Smooth muscle cell of the brain vasculature (primary cell): Measurements from ENCODE around the gene APBB2.
"Not testable (repeated sequence)": the region's sequence is repeated elsewhere in the genome, so short reads cannot be mapped to it uniquely, and the experiment has no call there.

ENCODE experiments used
- DNase-seq: peaks from one replicate; pipeline ENCODE4 v3.0.0-alpha.2; 2012; ENCODE audit warnings: low read depth, low spot score

The APBB2 gene

GRCh38 chr4:40939856-40940255 lies 274.5 kb downstream of the APBB2 start:
- DNase-seq = no peak

DNA sequence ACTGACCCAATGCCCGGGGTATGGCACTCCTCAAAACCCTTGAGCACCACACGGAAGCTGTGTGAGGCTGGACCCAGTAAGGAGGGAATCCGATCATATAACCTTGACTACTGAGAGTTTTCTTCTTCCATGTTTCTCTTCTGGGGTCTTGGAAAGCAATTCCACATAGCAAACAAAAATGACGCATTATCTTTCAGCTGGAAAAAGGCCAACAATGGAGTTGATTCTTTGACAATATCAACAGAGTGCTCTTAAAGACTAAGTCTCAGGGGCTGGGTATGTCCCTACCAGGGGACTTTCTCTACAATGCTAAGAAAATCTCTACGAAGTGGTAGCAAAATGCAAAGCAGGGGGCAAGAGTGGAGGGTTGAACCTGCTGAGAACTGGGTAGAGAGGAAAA lies 276.0 kb downstream of the APBB2 start:
- no peak for DNase-seq

DNA sequence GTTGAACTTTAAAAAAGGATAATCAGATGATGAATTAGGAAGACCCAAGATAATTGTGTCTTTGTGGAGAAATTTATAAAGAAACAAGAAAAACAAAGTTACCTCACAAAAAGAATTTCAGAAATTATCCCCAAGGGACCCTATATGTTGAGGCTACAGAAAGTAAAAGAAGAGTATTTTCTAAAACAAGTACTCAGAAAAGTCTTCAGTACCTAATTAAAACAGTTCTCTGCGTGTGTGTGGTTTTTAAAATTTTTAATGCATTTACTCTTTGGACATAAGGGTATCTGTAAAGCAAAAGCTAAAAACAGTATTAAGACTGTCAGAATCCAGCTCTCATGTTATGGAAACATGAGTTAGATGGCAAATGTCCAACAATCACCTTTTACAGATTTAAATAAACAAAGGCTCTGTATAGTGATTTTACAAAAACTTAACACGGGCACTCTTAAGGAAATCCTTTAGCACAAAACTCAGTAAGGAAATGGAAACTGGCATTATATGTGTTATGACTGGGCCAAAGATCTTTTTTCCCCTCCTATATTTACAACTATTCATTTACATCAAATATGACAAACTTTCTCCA lies 277.1 kb downstream of the APBB2 start:
- DNase-seq = no peak

DNA sequence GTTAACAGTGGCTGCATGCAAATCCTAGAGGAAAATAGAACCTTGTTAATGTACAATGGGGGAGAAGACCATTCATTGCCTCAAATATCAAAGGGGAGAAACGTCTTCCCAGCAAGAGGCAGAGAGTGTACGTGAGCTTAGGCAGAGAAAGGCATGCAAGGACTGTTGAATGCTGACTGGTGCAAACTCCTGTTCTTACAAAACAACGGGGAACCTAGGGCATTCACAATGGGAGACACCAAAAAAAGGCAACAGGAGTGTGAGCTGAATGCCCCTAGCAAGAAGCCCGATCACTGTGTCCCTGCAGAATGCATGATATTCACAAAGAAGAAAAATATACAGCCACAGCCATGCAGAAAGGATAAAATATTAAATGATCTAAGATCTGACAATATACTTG lies 279.7 kb downstream of the APBB2 start:
- no peak for DNase-seq

DNA sequence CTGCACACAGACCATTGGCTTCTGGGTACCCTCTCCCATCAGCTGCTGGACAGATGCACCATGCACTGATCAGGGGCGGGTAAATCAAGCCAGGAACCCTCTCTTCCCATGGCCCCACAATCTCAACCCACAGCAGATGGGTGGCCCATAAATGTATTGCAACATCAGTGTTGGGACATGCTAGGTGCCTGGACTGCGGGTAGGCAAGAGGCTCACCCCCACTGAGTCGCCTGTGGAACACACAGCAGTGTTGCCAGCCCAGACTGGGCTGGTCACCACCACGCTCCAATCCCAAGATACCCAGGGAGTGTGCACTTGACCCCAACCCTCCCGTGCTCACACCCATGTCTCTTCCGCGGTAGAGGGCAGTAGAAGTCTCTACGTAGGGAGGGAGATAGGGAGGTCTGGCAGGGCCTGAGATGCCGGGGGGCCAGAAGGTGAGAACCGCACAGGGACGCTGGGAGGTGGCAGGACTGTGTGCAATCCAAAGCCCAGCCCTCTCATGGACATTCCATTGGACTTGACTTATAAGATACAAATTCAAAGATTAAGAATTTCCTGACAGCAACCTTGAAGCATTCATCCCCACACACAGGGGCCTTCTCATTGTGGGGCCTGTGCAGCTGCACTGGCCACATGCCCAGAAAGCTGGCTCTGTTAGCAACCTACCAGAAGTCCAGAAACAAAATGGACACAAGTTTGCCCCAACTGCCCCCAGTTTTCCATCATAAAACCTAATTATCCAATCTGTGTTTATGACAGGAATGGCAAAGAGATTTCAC lies 280.9 kb downstream of the APBB2 start:
- DNase-seq = no peak

DNA sequence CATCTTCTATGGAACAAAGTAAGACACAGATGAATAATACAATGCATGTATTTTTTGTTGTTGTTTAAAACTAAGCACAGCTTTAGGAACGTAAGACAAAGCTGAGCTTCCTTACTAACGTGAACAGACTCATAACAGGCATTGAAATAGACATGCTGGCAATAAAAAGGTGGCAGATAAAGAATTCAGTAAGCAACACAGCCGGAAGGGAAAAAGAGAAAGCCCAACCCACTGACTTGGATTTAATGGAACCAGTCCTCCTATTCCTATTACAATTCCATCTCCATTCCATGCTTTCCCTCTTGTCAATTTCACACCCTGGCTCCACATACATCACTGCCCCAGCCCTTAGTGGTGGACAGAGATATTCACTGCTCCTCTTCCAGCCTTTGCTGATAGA lies 282.5 kb downstream of the APBB2 start:
- DNase-seq = no peak

GRCh38 chr4:40931238-40931637 lies 283.1 kb downstream of the APBB2 start:
- no peak for DNase-seq

DNA sequence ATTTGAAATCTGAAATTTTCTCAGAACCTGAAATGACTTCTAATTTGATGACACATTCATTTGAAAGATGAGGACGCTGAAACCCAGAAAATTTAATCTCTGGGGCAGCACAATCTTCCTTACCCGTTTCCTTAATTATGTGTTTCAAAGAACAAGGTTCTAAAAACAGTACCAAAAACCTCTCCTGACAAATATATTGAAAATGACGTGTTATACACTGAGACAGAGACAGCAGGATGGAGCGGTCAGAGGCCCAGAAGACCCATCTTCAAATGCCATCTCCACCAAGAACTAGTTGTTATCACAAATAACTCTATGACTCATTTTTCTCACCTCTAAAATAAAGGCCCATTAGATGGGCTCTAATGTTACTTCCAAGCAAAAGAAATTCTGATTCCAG lies 287.3 kb downstream of the APBB2 start:
- no peak for DNase-seq

DNA sequence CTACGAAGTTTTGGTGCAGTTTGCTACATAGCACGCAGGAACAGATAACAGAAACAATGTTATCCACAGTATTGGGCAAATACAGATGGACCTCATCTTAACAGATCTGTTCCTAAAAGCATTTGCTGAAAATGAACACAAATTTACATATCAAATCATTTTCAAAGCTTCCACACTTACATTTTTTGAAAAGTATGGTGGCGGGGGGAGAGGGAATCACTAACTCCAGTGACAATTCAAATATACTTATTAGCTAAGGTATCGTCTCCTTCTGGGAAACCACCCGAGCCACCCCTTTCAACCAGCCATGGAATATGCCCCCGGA lies 289.6 kb downstream of the APBB2 start:
- DNase-seq = no peak

GRCh38 chr4:40924096-40924792 lies 290.1 kb downstream of the APBB2 start:
- DNase-seq = no peak

- no peak for DNase-seq
Observed at GRCh38 chr4:40923316-40924095, 290.8 kb downstream of the APBB2 start.

DNA sequence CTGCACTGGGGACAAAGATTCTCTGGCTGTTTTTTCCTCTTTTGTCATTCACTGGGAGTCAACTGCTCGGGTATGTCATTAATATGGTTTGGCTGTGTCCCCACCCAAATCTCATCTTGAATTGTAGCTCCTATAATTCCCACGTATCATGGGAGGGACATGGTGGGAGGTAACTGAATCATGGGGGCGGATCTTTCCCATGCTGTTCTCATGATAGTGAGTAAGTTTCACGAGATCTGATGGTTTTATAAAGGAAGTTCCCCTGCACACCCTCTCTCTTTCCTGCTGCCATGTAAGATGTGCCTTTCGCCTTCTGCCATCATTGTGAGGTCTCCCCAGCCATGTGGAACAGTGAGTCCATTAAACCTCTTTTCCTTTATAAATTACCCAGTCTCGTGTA lies 294.4 kb downstream of the APBB2 start:
- DNase-seq = not testable (repeated sequence)

GRCh38 chr4:40918330-40918729 lies 296.0 kb downstream of the APBB2 start:
- no peak for DNase-seq

- no peak for DNase-seq
Observed at GRCh38 chr4:40916880-40917279, 297.5 kb downstream of the APBB2 start.

DNA sequence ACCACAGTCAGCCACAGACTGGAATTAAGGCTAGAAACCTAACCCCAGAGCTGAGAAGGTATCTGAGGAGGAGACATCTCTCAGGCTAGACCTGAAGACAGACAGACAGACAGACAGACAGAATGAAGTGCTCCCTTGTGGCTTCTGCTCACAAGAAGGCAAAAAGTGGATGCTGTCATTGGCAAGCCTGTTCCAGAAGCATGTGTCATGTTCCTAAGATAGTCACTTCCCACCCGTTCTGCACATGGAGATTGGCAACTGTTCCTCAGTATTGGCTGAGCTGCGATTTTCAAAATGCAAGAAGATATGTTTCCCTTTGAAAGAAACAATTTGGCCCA lies 298.2 kb downstream of the APBB2 start:
- no peak for DNase-seq

- DNase-seq = no peak
Observed at GRCh38 chr4:40915318-40916217, 298.8 kb downstream of the APBB2 start.

DNA sequence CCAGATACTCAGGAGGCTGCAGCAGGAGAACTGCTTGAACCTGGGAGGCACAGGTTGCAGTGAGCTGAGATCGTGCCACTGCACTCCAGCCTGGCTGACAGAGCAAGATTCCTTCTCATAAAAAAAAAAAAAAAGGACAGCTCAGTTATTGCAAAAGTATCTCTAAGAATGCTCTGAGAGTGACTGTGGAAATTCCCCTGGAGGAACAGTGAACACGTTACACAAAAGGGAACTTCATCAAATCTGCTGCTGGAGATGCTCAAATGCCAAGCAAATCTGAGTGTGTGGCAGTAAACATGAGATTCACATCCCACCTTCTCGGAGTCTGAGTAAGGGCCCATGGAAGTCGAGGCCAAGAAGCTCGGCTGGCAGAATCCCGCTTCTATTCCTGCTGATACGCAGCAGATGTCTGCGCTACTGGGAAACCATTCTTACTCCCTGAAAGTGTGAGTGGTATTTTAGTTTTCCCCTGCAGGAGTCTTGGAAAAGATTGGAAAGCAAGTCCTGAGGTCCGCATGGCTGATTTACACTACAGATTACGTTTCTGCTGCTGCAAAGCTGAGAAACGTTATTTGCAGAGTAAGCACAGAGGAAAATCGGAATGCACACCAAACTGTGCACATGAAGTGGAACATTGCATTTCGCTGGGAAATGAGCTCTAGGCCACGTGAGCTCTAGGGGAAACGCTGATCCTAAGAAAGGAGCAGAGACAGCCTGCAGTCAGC lies 301.7 kb downstream of the APBB2 start:
- no peak for DNase-seq

GRCh38 chr4:40910706-40911105 lies 303.6 kb downstream of the APBB2 start:
- no peak for DNase-seq

DNA sequence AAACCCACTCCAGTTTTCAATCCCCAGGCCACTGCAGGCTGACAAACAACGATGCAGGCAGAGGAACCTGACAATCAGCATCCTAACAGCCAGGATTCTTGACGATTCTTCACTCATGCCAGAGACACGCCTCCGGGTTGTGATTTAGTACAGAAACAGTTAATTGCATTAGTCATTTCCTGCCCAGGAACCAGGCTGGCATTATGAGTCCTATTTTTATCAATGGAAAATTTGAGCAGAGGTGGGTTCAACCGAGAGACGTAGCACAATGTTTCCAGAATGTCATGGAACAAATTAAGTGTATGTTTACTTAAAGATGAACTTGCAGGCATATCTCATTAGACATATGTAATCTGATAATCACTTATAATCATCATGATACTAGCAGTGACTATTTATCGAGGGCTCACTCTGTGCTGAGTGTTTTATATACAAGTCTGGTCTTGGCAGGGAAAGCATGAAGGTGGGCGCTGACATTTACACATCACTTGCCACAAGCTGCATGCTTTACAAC lies 304.9 kb downstream of the APBB2 start:
- DNase-seq = no peak

DNA sequence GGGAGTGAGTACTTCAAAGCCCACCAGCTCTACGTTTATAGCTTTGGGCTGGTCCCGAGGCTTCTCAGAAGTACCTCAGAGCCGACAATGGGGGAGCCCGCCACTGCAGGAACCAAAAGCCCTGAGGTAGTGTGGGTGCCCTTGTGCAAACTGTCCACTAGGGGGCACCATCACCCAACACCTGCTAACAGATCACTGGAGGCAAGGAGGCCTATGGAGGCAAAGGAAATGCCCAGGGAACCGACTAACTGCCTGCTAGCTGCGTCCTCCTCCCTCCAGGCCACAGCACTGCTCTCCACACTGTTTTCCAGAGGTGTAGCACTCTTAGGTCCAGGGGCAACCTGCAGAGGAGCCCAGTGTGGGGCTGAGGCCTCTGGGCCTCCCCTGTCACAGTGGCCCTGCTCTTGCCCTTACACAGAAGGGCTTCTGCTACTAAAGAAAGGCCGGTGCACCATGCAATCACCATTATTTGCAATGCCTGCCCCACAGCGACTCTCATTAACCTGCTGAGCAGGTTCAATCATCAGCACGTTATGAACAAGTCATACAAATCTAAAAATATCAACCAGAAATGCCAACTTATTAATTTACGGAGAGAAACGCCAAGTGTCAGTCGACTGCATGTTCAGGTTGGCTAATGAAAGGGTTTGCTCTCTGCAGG lies 305.5 kb downstream of the APBB2 start:
- DNase-seq = no peak
